PC-9 (cell line): ENCODE data around the gene RALGAPA2.

Source experiments
- CTCF ChIP-seq: fragments of 200-600 bp; sonication (generic); conservative IDR thresholded peaks from 2 replicates; pipeline ENCODE4 v1.6.1; 2017; ENCODE audit warnings: mixed run types, antibody characterized with exemption, mild to moderate bottlenecking, moderate library complexity
- EZH2 ChIP-seq: fragments of 200-600 bp; sonication (generic); IDR thresholded peaks from 2 replicates; pipeline ENCODE4 v1.8.0; 2017; ENCODE audit warnings: antibody characterized with exemption, low read depth

- TF ChIP-seq CTCF (no peak), EZH2 (no peak)
Observed at GRCh38 chr20:20706285-20706684, 6.2 kb downstream of the RALGAPA2 start.
